AG04450 (cell line): ENCODE data around the gene HADHB. TPM values are rescaled to one million over a fixed set of nuclear protein-coding genes. Genes with fewer than 3 reads are reported as not detected.

Experiments used
- CTCF ChIA-PET: fragments of 300-600, 350-600 bp; formaldehyde crosslinking; extraction: SDS; loops from one replicate; lab custom pipeline; 2022; ENCODE audit warnings: antibody characterized with exemption, inconsistent platforms; lab: Charles Lee
- POLR2A ChIA-PET: fragments of 350-600 bp; formaldehyde crosslinking; extraction: SDS; loops from one replicate; lab custom pipeline; 2021; ENCODE audit warnings: antibody characterized with exemption, inconsistent platforms; lab: Yijun Ruan, JAX
- DNase-seq: peaks from one replicate; pipeline ENCODE4 v3.0.0-alpha.2; 2011; ENCODE audit warnings: low read depth, low spot score
- H3K27ac ChIP-seq: one replicate; pipeline ENCODE4 v1.5.1; 2012; ENCODE audit warnings: low read depth, low read length, control low read depth
- H3K27me3 ChIP-seq: one replicate; pipeline ENCODE4 v1.6.0; 2012; ENCODE audit warnings: low read length; ENCODE audit not compliant: control insufficient read depth, insufficient read depth
- H3K4me3 ChIP-seq: 2 replicates; pipeline ENCODE4 v1.5.1; 2011; ENCODE audit warnings: mild to moderate bottlenecking, low read depth, low read length, control low read depth
- H3K9me3 ChIP-seq: 2 replicates; pipeline ENCODE4 v1.5.1; 2012; ENCODE audit warnings: low read length; ENCODE audit not compliant: control insufficient read depth, insufficient read depth
- CTCF ChIP-seq: IDR thresholded peaks from 2 replicates; pipeline ENCODE4 v1.5.1; 2011; ENCODE audit warnings: low read depth, low read length, control low read depth, inconsistent platforms
- polyA plus RNA-seq: library from polyadenylated mRNA; depleted of rRNA; stranded (reverse); fragments of >200 nt; gene quantifications from 2 replicates; pipeline ENCODE4 v1.2.3, GENCODE V29; 2011

Gene HADHB
- polyA plus RNA-seq, 1 experiment = 162 TPM

- ChIA-PET CTCF (interaction anchor here (1.4 kb wide), 1 partner anchor 252 kb away, joined by 4 read pairs; no protein-coding TSS in a partner anchor), POLR2A (no interaction called here)
- H3K4me3 ChIP-seq = no peak overlapping the region
- no peak for DNase-seq
- no peak overlapping the region for H3K27ac ChIP-seq
- TF ChIP-seq CTCF = no peak
- no peaks in the 10 kb centered on the region for H3K9me3 ChIP-seq
- no peaks in the 10 kb centered on the region for H3K27me3 ChIP-seq
Measured at GRCh38 chr2:26202981-26203490, 41.7 kb upstream of the HADHB start.

GRCh38 chr2:26203906-26204305, 40.8 kb upstream of the HADHB start:
- ChIA-PET CTCF (no interaction called here), POLR2A (no interaction called here)
- Histone ChIP-seq H3K4me3 (no peak overlapping the region), H3K27me3 (no peaks in the 10 kb centered on the region), H3K9me3 (no peaks in the 10 kb centered on the region), H3K27ac (no peak overlapping the region)
- DNase-seq = no peak
- no peak for TF ChIP-seq CTCF

GRCh38 chr2:26212011-26212410, 32.7 kb upstream of the HADHB start:
- TF ChIP-seq CTCF = no peak
- ChIA-PET POLR2A (no interaction called here), CTCF (no interaction called here)

GRCh38 chr2:26214759-26215158, 30.0 kb upstream of the HADHB start:
- DNase-seq = no peak
- H3K4me3 ChIP-seq = no peak overlapping the region
- no peak overlapping the region for H3K27ac ChIP-seq
- POLR2A ChIA-PET = no interaction called here
- CTCF ChIA-PET = no interaction called here
- peaks cover 7% of the 10 kb centered on the region for H3K9me3 ChIP-seq
- no peaks in the 10 kb centered on the region for H3K27me3 ChIP-seq
- TF ChIP-seq CTCF = no peak

More at GRCh38 chr2:26212011-26212410, 32.7 kb upstream of the HADHB start:
- H3K27me3 ChIP-seq = no peaks in the 10 kb centered on the region
- H3K4me3 ChIP-seq = no peak overlapping the region
- H3K9me3 ChIP-seq = no peaks in the 10 kb centered on the region
- no peak overlapping the region for H3K27ac ChIP-seq
- no peak for DNase-seq

- H3K27ac ChIP-seq = no peak overlapping the region
- CTCF ChIA-PET = interaction anchor here (0.6 kb wide), 1 partner anchor 460 kb away, joined by 3 read pairs; no protein-coding TSS in a partner anchor
- POLR2A ChIA-PET = no interaction called here
Measured at GRCh38 chr2:26215833-26216232, 28.9 kb upstream of the HADHB start.

More at GRCh38 chr2:26215833-26216232, 28.9 kb upstream of the HADHB start:
- Histone ChIP-seq H3K9me3 (peaks cover 7% of the 10 kb centered on the region), H3K27me3 (no peaks in the 10 kb centered on the region), H3K4me3 (no peak overlapping the region)
- no peak for DNase-seq
- TF ChIP-seq CTCF = no peak
